Aorta (tissue), 5 donors: Measurements from ENCODE around the gene DIPK1A. TPM values are rescaled to one million over a fixed set of nuclear protein-coding genes. Genes with fewer than 3 reads are reported as not detected.

Source experiments
- ATAC-seq: fragments of 200-7000 bp; cut with Tn5 transposase; one replicate; pipeline ENCODE4 v1.9.1; 2022; ENCODE audit warnings: moderate library complexity; ENCODE audit not compliant: low FRiP score
- DNase-seq, 2 donors: peaks; one replicate each; pipeline ENCODE4 v3.0.0-alpha.2; 2020
- H3K27ac ChIP-seq, 2 donors: one replicate each; pipeline ENCODE4 v1.5.1; 2013; ENCODE audit warnings: low read length in 2 of 2, mild to moderate bottlenecking in 2 of 2, moderate library complexity in 2 of 2, control low read depth in 1 of 2, inconsistent platforms in 1 of 2, low read depth in 1 of 2
- H3K27me3 ChIP-seq, 2 donors: one replicate each; pipeline ENCODE4 v1.6.1; 2013; ENCODE audit warnings: control low read depth in 1 of 2, low read length in 1 of 2, mild to moderate bottlenecking in 1 of 2, moderate library complexity in 1 of 2; ENCODE audit not compliant: insufficient read depth in 2 of 2, control insufficient read depth in 1 of 2
- H3K36me3 ChIP-seq, 2 donors: one replicate each; pipeline ENCODE4 v1.6.1; 2013; ENCODE audit warnings: control low read depth in 1 of 2, low read length in 1 of 2, mild to moderate bottlenecking in 1 of 2; ENCODE audit not compliant: insufficient read depth in 2 of 2, control insufficient read depth in 1 of 2
- H3K4me1 ChIP-seq, 2 donors: one replicate each; pipeline ENCODE4 v1.6.1; 2013; ENCODE audit warnings: low read length in 2 of 2, control low read depth in 1 of 2, mild to moderate bottlenecking in 1 of 2, moderate library complexity in 1 of 2; ENCODE audit not compliant: insufficient read depth in 2 of 2, control insufficient read depth in 1 of 2
- H3K4me3 ChIP-seq, 2 donors: one replicate each; pipeline ENCODE4 v1.5.1; 2013; ENCODE audit warnings: low read length in 2 of 2, control low read depth in 1 of 2, mild to moderate bottlenecking in 1 of 2
- H3K9me3 ChIP-seq: one replicate; pipeline ENCODE4 v1.6.1; 2013; ENCODE audit warnings: mild to moderate bottlenecking, low read length; ENCODE audit not compliant: control insufficient read depth
- WGBS, 2 donors: extraction: QIAGEN DNeasy Blood & Tissue Kit; methylation state at CpG; one replicate each; pipeline ENCODE4 v1.1.7; 2013; 5-methylcytosine and 5-hydroxymethylcytosine counted together
- intact Hi-C, 2 donors: fragments of 100-400 bp; cut with DNase I; formaldehyde crosslinking; loops; one replicate each; pipeline versions ENCODE4 v1.14.2 to v1.15.0; 2022
- polyA plus RNA-seq, 2 donors: library from polyadenylated mRNA; stranded (reverse); fragments of 200-250 nt; gene quantifications; one replicate each; pipeline ENCODE4 v1.2.3, GENCODE V29; 2013
- total RNA-seq, 2 donors: library from RNA; stranded (reverse); fragmentation: NEBNext Ultra II Directional; extraction: Animal tissue kit (Norgen Biotek cat#: 25700); gene quantifications; one replicate each; pipeline ENCODE4 v1.2.1, GENCODE V29; 2021
- donor health status: healthy with polysubstance abuse.
- donor health status: Bipolar disorder and iron deficiency.
- donor health status: DM: no; HTN: no; CAD: no.
- donor health status: DM: no; HTN: no; CAD: no.
- donor health status: DM: yes; HTN: yes; CAD: no.

DIPK1A gene
- total and polyA plus RNA-seq, 4 donors = 4.9 to 15.9 (median 10.8) TPM

DNA sequence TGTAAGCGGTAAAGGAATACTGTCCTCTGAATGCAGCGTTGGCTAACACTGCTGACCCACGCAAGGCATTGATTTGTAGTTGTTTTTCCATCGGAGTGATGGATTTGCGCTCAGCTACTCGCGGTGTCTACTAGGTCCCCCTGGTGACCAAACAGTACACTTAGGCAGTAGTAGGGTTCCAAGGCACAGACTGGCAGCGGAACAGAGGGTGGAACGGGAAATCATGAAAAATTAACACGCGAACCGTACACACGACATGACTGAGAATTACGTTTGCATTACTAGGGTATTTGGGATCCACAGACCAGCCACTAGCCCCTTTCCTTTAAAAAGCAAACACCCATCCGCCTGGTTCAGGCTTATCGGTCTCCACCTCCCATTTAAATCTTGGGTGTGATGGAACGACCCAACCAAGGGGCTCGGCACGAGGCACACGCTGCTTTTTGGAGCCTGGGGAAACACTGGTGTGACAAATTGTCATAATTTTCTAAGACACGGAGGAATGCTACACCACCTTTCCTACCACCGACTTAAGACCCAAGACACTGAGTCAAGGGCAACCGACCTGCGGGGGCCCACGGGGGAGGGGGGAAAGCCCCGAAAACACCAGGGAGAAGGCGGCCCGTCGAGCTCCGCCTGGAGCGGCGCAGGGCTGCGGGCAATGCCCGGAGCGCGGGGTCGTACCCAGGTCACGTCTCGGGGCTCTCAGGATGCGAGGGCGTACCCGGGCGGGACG lies 699 bp downstream of the DIPK1A start:
- intact Hi-C loops = loop anchor here in 1 of 2 donors (10.0 kb wide), 1 partner anchor 106 kb away; no protein-coding TSS in a partner anchor
- WGBS, 2 donors = 1% methylated on average over 44 of the region's 44 CpGs
- Histone ChIP-seq H3K9me3 (no peaks in the 10 kb centered on the region), H3K27ac (peak overlapping the region; percentile 88 to 98), H3K4me1 (peaks cover 2 to 3% of the 10 kb centered on the region in 2 donors), H3K27me3 (no peaks in the 10 kb centered on the region), H3K4me3 (peak overlapping the region; percentile 78 to 97), H3K36me3 (no peaks in the 10 kb centered on the region)
- peak; percentile 82 for ATAC-seq
- DNase-seq = peak; percentile 72 to 78

DNA sequence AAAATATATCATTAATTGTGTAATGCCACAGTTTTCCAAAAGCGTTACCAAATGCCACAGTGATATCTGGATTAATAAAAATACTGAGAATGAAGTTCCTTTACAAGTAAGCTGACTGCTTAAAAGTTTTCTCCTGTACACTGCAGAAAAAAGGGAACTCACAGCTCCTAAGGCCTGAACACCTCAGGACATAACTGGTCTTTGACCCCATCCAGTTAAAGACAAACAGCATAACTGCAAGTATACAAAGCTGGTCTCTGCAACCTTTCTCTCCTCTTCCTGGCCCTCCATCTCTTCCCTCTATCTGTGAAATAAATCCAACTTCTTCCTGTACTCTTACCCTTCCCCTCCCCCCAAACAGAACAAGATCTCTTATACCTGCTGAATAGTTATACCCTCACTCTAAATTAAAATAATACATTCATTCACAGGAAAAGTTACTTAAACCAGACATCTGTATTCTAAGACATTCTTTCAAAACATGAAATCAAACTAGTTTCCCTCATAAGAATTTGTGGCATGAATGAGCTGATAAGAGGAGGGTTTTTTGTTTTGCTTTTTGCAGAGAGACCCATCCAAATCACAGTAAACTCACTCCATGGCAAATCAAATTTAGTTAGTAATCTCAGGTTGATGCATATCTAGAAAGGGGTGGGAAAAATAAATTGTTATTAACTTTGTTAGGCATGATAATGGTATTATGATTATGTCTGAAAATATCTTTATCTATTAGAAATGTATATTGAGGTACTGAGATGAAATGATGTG lies 2.9 kb downstream of the DIPK1A start:
- no peak for DNase-seq
- no peak overlapping the region for H3K4me3 ChIP-seq
- 40 to 51% methylated on average over 1 of the region's 1 CpG for WGBS, 2 donors
- intact Hi-C loops = loop anchor here in 1 of 2 donors (5.0 kb wide), 1 partner anchor 34 kb away; no protein-coding TSS in a partner anchor
- no peak overlapping the region for H3K27ac ChIP-seq
- no peaks in the 10 kb centered on the region for H3K9me3 ChIP-seq
- H3K36me3 ChIP-seq = no peaks in the 10 kb centered on the region
- peaks cover 2 to 3% of the 10 kb centered on the region in 2 donors for H3K4me1 ChIP-seq
- no peaks in the 10 kb centered on the region for H3K27me3 ChIP-seq
- ATAC-seq = no peak

DNA sequence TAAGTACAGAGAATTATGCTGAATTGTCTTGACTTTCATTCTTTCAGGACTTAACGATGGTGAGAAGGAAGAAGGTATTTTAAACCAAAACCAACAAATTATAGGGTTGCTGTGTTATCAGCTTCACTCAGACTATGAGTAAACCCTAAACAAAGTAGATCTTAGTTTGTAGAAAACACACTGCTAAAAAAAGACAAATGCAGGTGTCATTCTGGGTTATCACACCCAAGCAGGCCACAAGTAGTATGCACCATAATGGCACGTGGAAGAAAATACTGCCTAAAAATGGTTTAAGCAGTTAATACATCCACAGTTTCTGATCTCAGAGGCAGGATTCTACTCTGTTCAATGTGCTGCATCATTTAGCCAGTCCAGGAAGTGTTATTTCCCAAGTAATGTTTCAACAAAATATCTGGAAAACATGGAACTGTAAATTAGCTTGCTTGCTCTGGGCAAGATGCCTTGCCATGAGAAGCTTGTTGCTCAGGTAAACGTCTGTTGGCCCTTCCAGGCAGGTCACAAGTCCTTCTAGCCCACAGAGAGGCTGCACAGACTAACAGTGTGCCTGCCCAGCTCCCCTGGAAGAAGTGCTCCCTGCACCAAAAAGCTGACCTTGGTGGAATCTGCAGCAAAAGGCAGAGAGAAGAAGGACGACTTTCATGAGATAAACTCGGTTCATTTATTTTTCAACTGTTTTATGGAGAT lies 4.1 kb downstream of the DIPK1A start:
- Histone ChIP-seq H3K4me3 (no peak overlapping the region), H3K4me1 (peaks cover 2 to 3% of the 10 kb centered on the region in 2 donors), H3K27ac (peak overlapping the region; percentile 5 to 43), H3K36me3 (no peaks in the 10 kb centered on the region), H3K9me3 (no peaks in the 10 kb centered on the region), H3K27me3 (no peaks in the 10 kb centered on the region)
- WGBS, 2 donors = 43 to 49% methylated on average over 5 of the region's 5 CpGs
- no peak for DNase-seq
- no peak for ATAC-seq
- intact Hi-C loops = loop anchor here in 1 of 2 donors (5.0 kb wide), 1 partner anchor 35 kb away; no protein-coding TSS in a partner anchor

DNA sequence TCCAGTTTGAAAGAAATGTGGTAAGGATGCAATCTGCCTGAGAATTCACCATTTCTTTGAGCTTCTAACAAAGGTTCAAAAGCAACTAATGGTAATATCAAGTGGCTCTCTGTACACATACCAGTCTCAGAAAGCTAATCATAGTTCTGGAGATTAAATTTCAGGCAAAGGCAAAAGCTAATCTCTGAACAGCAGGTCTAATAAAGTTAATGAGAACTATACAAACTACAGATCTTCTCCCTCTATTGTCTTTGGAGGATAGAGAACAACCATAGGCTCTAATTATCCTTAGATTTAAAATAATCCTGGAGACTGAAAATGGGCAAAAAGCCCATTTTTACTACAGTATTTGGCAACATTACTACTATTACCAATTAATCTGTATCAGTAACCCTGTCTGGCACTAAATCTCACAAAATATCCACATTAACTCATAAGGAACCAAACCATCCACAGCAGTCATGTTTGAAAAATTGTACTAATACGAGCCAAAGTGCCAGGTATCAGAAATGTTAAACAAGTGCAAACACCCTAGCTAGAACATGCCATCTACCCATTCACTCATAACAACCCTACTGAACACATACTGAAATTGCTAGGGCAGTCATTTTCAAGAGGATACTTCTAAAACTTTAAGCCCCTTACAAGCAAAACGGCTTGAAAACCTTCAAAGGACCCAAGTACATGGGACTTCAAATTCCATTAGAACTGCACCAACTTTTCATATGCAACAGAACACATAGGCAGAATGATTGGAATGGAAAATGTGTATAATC lies 4.8 kb downstream of the DIPK1A start:
- ATAC-seq (no peak), DNase-seq (no peak)
- no peak overlapping the region for H3K4me3 ChIP-seq
- H3K36me3 ChIP-seq = no peaks in the 10 kb centered on the region
- WGBS, 2 donors = 40 to 62% methylated on average over 2 of the region's 2 CpGs
- H3K27me3 ChIP-seq = no peaks in the 10 kb centered on the region
- no peaks in the 10 kb centered on the region for H3K9me3 ChIP-seq
- H3K27ac ChIP-seq = peak overlapping the region in 1 of 2 donors; percentile 43
- intact Hi-C loops = loop anchor here in 1 of 2 donors (5.0 kb wide), 1 partner anchor 36 kb away; no protein-coding TSS in a partner anchor
- H3K4me1 ChIP-seq = peaks cover 2 to 3% of the 10 kb centered on the region in 2 donors

DNA sequence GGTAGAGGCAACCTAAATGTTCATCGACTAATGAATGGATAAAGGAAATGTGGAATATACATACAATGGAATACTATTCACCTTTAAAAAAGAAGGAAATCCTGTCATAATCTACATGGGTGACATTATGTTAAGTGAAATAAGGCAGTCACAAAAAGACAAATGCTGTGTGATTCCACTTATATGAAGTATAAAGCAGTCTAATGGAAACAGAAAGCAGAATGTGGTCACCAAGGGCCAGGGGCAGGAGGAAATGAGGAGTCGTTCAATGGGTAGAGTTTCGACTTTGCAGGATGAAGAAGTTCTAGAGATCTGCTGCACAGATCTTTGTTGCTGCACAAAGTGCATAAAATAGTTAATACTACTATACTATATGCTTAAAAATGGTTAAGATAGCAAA lies 7.8 kb downstream of the DIPK1A start:
- no peaks in the 10 kb centered on the region for H3K36me3 ChIP-seq
- H3K27me3 ChIP-seq = no peaks in the 10 kb centered on the region
- no peak for ATAC-seq
- WGBS, 2 donors = 94 to 97% methylated on average over 3 of the region's 3 CpGs
- H3K9me3 ChIP-seq = no peaks in the 10 kb centered on the region
- H3K4me1 ChIP-seq = peaks cover 2 to 3% of the 10 kb centered on the region in 2 donors
- no peak overlapping the region for H3K4me3 ChIP-seq
- intact Hi-C loops = no loop called here
- H3K27ac ChIP-seq = no peak overlapping the region
- no peak for DNase-seq

DNA sequence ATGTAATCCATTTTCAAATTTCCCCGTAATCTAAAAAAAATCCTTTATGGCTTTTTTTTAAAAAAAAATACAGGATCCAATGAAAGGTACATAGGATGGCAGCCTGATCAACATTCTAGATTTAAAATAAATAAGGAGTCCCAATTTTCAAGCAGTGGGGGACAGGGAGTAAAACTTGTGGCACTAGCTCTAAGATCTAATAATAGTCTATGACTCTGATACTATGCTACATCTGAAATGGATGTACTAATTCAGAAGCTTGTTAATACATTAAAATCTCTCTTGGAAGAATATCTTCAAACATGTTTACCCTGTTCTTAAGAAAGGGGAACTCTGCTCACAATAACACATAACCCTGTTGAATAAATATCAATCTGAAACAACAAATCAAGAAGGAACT lies 8.5 kb downstream of the DIPK1A start:
- Histone ChIP-seq H3K27me3 (no peaks in the 10 kb centered on the region), H3K4me1 (peaks cover 0 to 3% of the 10 kb centered on the region in 2 donors), H3K4me3 (no peak overlapping the region), H3K9me3 (no peaks in the 10 kb centered on the region), H3K27ac (no peak overlapping the region), H3K36me3 (no peaks in the 10 kb centered on the region)
- WGBS, 2 donors = 96 to 98% methylated on average over 1 of the region's 1 CpG
- ATAC-seq (no peak), DNase-seq (no peak)
- intact Hi-C loops = no loop called here

- ATAC-seq (peak; percentile 57), DNase-seq (no peak)
- no peaks in the 10 kb centered on the region for H3K36me3 ChIP-seq
- H3K27ac ChIP-seq = peak overlapping the region in 1 of 2 donors; percentile 67
- H3K9me3 ChIP-seq = no peaks in the 10 kb centered on the region
- intact Hi-C loops = no loop called here
- no peaks in the 10 kb centered on the region for H3K4me1 ChIP-seq
- H3K4me3 ChIP-seq = no peak overlapping the region
- WGBS, 2 donors = 49 to 60% methylated on average over 4 of the region's 4 CpGs
- no peaks in the 10 kb centered on the region for H3K27me3 ChIP-seq
Observed at GRCh38 chr1:92951141-92951582, 10.1 kb downstream of the DIPK1A start.
